GM12878 (cell line): ENCODE data around the gene CLIC5. TPM values are rescaled to one million over a fixed set of nuclear protein-coding genes. Genes with fewer than 3 reads are reported as not detected.

Experiments
- ATAC-seq: fragments of 200-7000 bp; cut with Tn5 transposase; 3 replicates; pipeline ENCODE4 v1.9.1; 2020; ENCODE audit warnings: mild to moderate bottlenecking, moderate library complexity
- BruUV-seq: library from RNA; stranded (reverse); fragments of 400-500 nt; replicated peaks from 2 replicates; lab custom pipeline; 2021; lab: Mats Ljungman, UMichigan
- CTCF ChIA-PET: fragments of 300-600 bp; sonication (Branson Sonifier 250); formaldehyde crosslinking; extraction: SDS; loops from one replicate; lab custom pipeline; 2021; ENCODE audit warnings: inconsistent platforms; lab: Yijun Ruan, JAX
- POLR2A ChIA-PET: fragments of 350-600 bp; formaldehyde crosslinking; extraction: SDS; loops from one replicate; lab custom pipeline; 2021; ENCODE audit warnings: inconsistent platforms; lab: Charles Lee
- RAD21 ChIA-PET: fragments of 300-600 bp; sonication (Branson Sonifier 250); formaldehyde crosslinking; loops from one replicate; lab custom pipeline; 2023; ENCODE audit warnings: antibody characterized with exemption; ENCODE audit not compliant: unreplicated experiment; lab: Charles Lee
- SMC1A ChIA-PET: fragments of 300-600 bp; sonication (Branson Sonifier 250); formaldehyde crosslinking; loops from one replicate; lab custom pipeline; 2023; ENCODE audit not compliant: unreplicated experiment, uncharacterized antibody; lab: Charles Lee
- DNase-seq: peaks from one replicate; pipeline ENCODE4 v3.0.0-alpha.2; 2011; ENCODE audit warnings: low read depth, low spot score
- FAIRE-seq: peaks from 3 replicates; lab custom pipeline; 2011; peaks lifted over from hg19 to GRCh38; lab: Jason Lieb, UNC
- H2AFZ ChIP-seq: 2 replicates; pipeline ENCODE4 v1.6.0; 2011; ENCODE audit warnings: low read depth, low read length, control low read depth; ENCODE audit not compliant: control insufficient read depth
- H3K27ac ChIP-seq: 2 replicates; pipeline ENCODE4 v1.5.1; 2011; ENCODE audit warnings: control low read depth; ENCODE audit not compliant: control insufficient read depth, insufficient read depth
- H3K27me3 ChIP-seq, 2 experiments: replicated peaks in 1 of 2; 2 replicates each; pipeline versions ENCODE4 v1.6.0 to v1.6.1; 2011; ENCODE audit warnings: low read length in 1 of 2; ENCODE audit not compliant: control insufficient read depth in 2 of 2, insufficient read depth in 2 of 2
- H3K36me3 ChIP-seq, 2 experiments: 2 replicates each; pipeline ENCODE4 v1.5.1; 2011; ENCODE audit warnings: low read length in 1 of 2; ENCODE audit not compliant: control insufficient read depth in 2 of 2, insufficient read depth in 2 of 2
- H3K4me1 ChIP-seq: 2 replicates; pipeline ENCODE4 v1.6.1; 2011; ENCODE audit warnings: mild to moderate bottlenecking, low read length, moderate library complexity, mixed read lengths; ENCODE audit not compliant: control insufficient read depth, insufficient read depth
- H3K4me2 ChIP-seq: 2 replicates; pipeline ENCODE4 v1.6.0; 2011; ENCODE audit warnings: control low read depth; ENCODE audit not compliant: control insufficient read depth, insufficient read depth
- H3K4me3 ChIP-seq: fragments of 200-600 bp; sonication (generic); 2 replicates; pipeline ENCODE4 v1.5.1; 2016
- H3K79me2 ChIP-seq: 2 replicates; pipeline ENCODE4 v1.6.0; 2011; ENCODE audit warnings: low read length; ENCODE audit not compliant: control insufficient read depth, insufficient read depth
- H3K9ac ChIP-seq: 2 replicates; pipeline ENCODE4 v1.8.0; 2011; ENCODE audit warnings: low read length, control low read depth, mixed read lengths; ENCODE audit not compliant: control insufficient read depth, insufficient read depth
- H3K9me3 ChIP-seq: replicated peaks from 3 replicates; pipeline ENCODE4 v1.5.1; 2011; ENCODE audit warnings: mild to moderate bottlenecking, low read length; ENCODE audit not compliant: control insufficient read depth, insufficient read depth
- H4K20me1 ChIP-seq: 2 replicates; pipeline ENCODE4 v1.6.0; 2011; ENCODE audit not compliant: control insufficient read depth, insufficient read depth
- BRCA1 ChIP-seq: IDR thresholded peaks from 2 replicates; pipeline ENCODE4 v1.6.1; 2011; ENCODE audit warnings: low read depth, low read length, improper control_type of control experiment
- SIX5 ChIP-seq: IDR thresholded peaks from 2 replicates; pipeline ENCODE4 v1.6.1; 2011; ENCODE audit warnings: mild to moderate bottlenecking, low read depth, low read length, moderate library complexity; ENCODE audit not compliant: severe bottlenecking
- WGBS: methylation state at CpG from one replicate; pipeline ENCODE4 v1.1.6; 2016; ENCODE audit warnings: low lambda C conversion rate; ENCODE audit not compliant: insufficient replicate concordance, insufficient coverage; ENCODE audit errors: missing lambda C conversion rate; 5-methylcytosine and 5-hydroxymethylcytosine counted together
- in situ Hi-C: fragments of 300-500 bp; cut with MboI; formaldehyde crosslinking; loops from 9 replicates; pipeline ENCODE4 v1.14.3; 2018; ENCODE audit warnings: mixed read lengths
- intact Hi-C: fragments of 100-400 bp; cut with micrococcal nuclease; formaldehyde crosslinking; loops from one replicate; pipeline ENCODE4 v1.14.2; 2022; ENCODE audit not compliant: unreplicated experiment
- polyA plus RNA-seq, 11 experiments: library from polyadenylated mRNA; depleted of rRNA in 4 of 11; unstranded in 6 of 11; stranded (reverse) in 5 of 11; fragments of >200 nt; fragmentation: Nextera tagmentation in 4 of 11; fragmentation: Illumina TruSeq in 1 of 11; extraction: Ambion mirVana in 4 of 11; extraction: Trizol in 1 of 11; gene quantifications; 1 replicate in 1 of 11; 2 replicates in 10 of 11; pipeline versions ENCODE4 v1.2.1 to v1.2.3, GENCODE V29; 2011 to 2016; ENCODE audit warnings: inconsistent platforms in 2 of 11, missing spikeins in 2 of 11, low read depth in 1 of 11
- total RNA-seq, 4 experiments: library from RNA; depleted of rRNA in 3 of 4; stranded (reverse); fragments of >200 nt in 3 of 4; fragmentation: Illumina TruSeq in 1 of 4; extraction: Trizol in 1 of 4; gene quantifications; 2 replicates each; pipeline versions ENCODE4 v1.2.1 to v1.2.3, GENCODE V29; 2013 to 2021
- TF ChIP-seq, protein P1 (sequence below): fragments of 450-650 bp; IDR thresholded peaks from 2 replicates; pipeline ENCODE4 v1.6.1; 2017; ENCODE audit warnings: mild to moderate bottlenecking, moderate library complexity
- TF ChIP-seq, protein P2 (sequence below): fragments of 450-650 bp; IDR thresholded peaks from 2 replicates; pipeline ENCODE4 v1.6.1; 2017; ENCODE audit warnings: mild to moderate bottlenecking, moderate library complexity

The CLIC5 gene
- total and polyA plus RNA-seq, 10 of the 15 experiments (the other 5 are each of a cell fraction or from before 2014, with no cell fraction given) = 0.01 to 0.08 (median 0.02) TPM; not detected in 7

DNA sequence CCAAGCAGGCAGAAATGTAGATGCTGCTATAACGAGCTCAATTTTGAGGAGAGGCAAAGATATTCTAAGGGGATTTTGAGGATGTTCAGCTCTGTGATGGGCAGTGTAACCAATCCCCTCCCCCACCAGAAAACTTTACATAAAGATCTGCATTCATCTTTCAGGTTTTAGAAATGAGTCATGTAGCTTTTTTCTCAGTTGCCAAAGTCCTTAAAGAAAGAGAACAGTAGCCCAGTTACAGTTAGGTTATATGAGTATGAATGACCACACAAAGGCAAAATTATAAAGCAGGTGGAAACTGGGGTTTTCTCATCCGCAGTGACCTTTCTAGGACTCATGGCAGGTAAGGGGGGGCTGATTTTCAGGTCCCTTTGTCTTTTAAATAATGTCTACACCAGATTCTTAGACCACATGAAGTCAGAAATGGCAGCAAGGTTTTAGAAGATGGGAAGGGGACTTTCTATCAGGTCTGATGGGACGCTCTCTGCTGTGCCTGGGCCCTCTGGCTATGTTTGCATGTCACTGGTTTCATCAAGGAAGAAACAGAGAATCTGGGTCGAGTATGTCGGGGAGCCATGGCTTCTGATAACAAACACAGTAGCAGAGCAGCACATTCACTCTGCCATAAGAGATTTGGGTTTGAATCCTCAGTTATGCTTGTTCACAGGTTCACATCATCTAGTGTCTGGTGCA is 94.7 kb downstream of the CLIC5 start (continued):
- no peak for TF ChIP-seq BRCA1
- no peak for TF ChIP-seq SIX5
- TF ChIP-seq, protein P1, sequence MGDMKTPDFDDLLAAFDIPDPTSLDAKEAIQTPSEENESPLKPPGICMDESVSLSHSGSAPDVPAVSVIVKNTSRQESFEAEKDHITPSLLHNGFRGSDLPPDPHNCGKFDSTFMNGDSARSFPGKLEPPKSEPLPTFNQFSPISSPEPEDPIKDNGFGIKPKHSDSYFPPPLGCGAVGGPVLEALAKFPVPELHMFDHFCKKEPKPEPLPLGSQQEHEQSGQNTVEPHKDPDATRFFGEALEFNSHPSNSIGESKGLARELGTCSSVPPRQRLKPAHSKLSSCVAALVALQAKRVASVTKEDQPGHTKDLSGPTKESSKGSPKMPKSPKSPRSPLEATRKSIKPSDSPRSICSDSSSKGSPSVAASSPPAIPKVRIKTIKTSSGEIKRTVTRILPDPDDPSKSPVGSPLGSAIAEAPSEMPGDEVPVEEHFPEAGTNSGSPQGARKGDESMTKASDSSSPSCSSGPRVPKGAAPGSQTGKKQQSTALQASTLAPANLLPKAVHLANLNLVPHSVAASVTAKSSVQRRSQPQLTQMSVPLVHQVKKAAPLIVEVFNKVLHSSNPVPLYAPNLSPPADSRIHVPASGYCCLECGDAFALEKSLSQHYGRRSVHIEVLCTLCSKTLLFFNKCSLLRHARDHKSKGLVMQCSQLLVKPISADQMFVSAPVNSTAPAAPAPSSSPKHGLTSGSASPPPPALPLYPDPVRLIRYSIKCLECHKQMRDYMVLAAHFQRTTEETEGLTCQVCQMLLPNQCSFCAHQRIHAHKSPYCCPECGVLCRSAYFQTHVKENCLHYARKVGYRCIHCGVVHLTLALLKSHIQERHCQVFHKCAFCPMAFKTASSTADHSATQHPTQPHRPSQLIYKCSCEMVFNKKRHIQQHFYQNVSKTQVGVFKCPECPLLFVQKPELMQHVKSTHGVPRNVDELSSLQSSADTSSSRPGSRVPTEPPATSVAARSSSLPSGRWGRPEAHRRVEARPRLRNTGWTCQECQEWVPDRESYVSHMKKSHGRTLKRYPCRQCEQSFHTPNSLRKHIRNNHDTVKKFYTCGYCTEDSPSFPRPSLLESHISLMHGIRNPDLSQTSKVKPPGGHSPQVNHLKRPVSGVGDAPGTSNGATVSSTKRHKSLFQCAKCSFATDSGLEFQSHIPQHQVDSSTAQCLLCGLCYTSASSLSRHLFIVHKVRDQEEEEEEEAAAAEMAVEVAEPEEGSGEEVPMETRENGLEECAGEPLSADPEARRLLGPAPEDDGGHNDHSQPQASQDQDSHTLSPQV = no peak

DNA sequence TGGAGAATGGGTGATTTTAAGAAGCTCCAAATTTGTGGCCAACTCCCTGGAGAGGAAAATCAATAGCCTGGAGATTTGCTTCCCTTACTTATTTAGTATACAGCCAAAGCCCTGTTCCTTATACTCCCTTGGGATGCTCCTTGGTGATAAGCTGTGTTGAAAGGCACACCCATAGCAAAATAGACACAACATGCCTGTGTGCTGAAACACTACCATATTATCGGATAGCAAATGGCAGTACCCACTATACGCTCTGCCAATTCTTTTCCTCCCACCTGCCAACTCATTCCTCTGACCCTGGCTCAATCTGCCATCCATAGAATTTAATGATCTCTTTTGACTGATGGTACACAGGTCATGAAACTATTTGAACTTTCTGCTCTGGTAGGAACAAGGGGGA is 98.2 kb downstream of the CLIC5 start:
- no peak overlapping the region for H3K4me2 ChIP-seq
- DNase-seq = no peak
- 88% methylated on average over 2 of the region's 2 CpGs for WGBS
- no peaks in the 10 kb centered on the region for H3K9me3 ChIP-seq
- intact Hi-C loops (no loop called here), in situ Hi-C loops (no loop called here)
- ChIA-PET SMC1A (interaction anchor here (0.6 kb wide), 1 partner anchor 12 kb away, joined by 3 read pairs; no protein-coding TSS in a partner anchor), CTCF (no interaction called here), RAD21 (interaction anchor here (0.6 kb wide), 1 partner anchor 12 kb away, joined by 4 read pairs; no protein-coding TSS in a partner anchor), POLR2A (no interaction called here)
- no peaks in the 10 kb centered on the region; a peak in 1 of 4 replicates for H3K27me3 ChIP-seq
- no peak overlapping the region for H3K9ac ChIP-seq
- peaks cover 14% of the 10 kb centered on the region for H3K4me1 ChIP-seq
- no peaks in the 10 kb centered on the region for H4K20me1 ChIP-seq
- no peak for ATAC-seq
- no peak overlapping the region for H3K4me3 ChIP-seq
- no peaks in the 10 kb centered on the region for H3K36me3 ChIP-seq
- H3K79me2 ChIP-seq = no peaks in the 10 kb centered on the region
- BruUV-seq = no TSS peak
- no peak for FAIRE-seq
- no peak overlapping the region for H3K27ac ChIP-seq
- H2AFZ ChIP-seq = no peak overlapping the region
- TF ChIP-seq, protein P1 = no peak
- TF ChIP-seq, protein P2, sequence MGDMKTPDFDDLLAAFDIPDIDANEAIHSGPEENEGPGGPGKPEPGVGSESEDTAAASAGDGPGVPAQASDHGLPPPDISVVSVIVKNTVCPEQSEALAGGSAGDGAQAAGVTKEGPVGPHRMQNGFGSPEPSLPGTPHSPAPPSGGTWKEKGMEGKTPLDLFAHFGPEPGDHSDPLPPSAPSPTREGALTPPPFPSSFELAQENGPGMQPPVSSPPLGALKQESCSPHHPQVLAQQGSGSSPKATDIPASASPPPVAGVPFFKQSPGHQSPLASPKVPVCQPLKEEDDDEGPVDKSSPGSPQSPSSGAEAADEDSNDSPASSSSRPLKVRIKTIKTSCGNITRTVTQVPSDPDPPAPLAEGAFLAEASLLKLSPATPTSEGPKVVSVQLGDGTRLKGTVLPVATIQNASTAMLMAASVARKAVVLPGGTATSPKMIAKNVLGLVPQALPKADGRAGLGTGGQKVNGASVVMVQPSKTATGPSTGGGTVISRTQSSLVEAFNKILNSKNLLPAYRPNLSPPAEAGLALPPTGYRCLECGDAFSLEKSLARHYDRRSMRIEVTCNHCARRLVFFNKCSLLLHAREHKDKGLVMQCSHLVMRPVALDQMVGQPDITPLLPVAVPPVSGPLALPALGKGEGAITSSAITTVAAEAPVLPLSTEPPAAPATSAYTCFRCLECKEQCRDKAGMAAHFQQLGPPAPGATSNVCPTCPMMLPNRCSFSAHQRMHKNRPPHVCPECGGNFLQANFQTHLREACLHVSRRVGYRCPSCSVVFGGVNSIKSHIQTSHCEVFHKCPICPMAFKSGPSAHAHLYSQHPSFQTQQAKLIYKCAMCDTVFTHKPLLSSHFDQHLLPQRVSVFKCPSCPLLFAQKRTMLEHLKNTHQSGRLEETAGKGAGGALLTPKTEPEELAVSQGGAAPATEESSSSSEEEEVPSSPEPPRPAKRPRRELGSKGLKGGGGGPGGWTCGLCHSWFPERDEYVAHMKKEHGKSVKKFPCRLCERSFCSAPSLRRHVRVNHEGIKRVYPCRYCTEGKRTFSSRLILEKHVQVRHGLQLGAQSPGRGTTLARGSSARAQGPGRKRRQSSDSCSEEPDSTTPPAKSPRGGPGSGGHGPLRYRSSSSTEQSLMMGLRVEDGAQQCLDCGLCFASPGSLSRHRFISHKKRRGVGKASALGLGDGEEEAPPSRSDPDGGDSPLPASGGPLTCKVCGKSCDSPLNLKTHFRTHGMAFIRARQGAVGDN = no peak
